H1 (cell line): ENCODE measurements around the gene CCDC102A. TPM values are rescaled to one million over a fixed set of nuclear protein-coding genes. Genes with fewer than 3 reads are reported as not detected.
A peak's percentile ranks its signal among the peaks of the same experiment; 100 is the strongest.

Source experiments
- CTCF ChIA-PET: fragments of 300-600 bp; sonication (Branson Sonifier 250); formaldehyde crosslinking; loops from one replicate; lab custom pipeline; 2021; ENCODE audit not compliant: partially characterized antibody; lab: Charles Lee
- POLR2A ChIA-PET: fragments of 300-600 bp; sonication (Branson Sonifier 250); formaldehyde crosslinking; loops from one replicate; lab custom pipeline; 2021; ENCODE audit warnings: inconsistent platforms; ENCODE audit not compliant: partially characterized antibody; lab: Charles Lee
- DNase-seq, 2 experiments: peaks; one replicate each; pipeline versions ENCODE4 v3.0.0 to v3.0.0-alpha.2; 2010 to 2022; ENCODE audit warnings: low spot score in 2 of 2, low read depth in 1 of 2, mixed read lengths in 1 of 2
- FAIRE-seq: peaks from 2 replicates; lab custom pipeline; 2011; peaks lifted over from hg19 to GRCh38; lab: Jason Lieb, UNC
- H2AFZ ChIP-seq: 2 replicates; pipeline ENCODE4 v1.8.1; 2012; ENCODE audit warnings: low read length, inconsistent platforms
- H2AK5ac ChIP-seq: 2 replicates; pipeline ENCODE4 v1.6.1; 2013; ENCODE audit warnings: low read depth, low read length
- H2BK120ac ChIP-seq: replicated peaks from 2 replicates; pipeline ENCODE3; 2013; ENCODE audit warnings: low read depth, low read length, inconsistent platforms
- H2BK12ac ChIP-seq: 2 replicates; pipeline ENCODE4 v1.6.1; 2013; ENCODE audit warnings: low read depth, low read length
- H2BK15ac ChIP-seq: 2 replicates; pipeline ENCODE4 v1.6.1; 2013; ENCODE audit warnings: low read length
- H2BK20ac ChIP-seq: 2 replicates; pipeline ENCODE4 v1.6.1; 2013; ENCODE audit warnings: low read length
- H2BK5ac ChIP-seq: 2 replicates; pipeline ENCODE4 v1.6.1; 2013; ENCODE audit warnings: low read depth, low read length
- H3K14ac ChIP-seq: 2 replicates; pipeline ENCODE4 v1.6.1; 2013; ENCODE audit warnings: inconsistent platforms; ENCODE audit not compliant: insufficient read length
- H3K18ac ChIP-seq: 2 replicates; pipeline ENCODE4 v1.6.1; 2013; ENCODE audit warnings: low read length; ENCODE audit errors: extremely low read depth
- H3K23ac ChIP-seq: 2 replicates; pipeline ENCODE4 v1.6.1; 2013; ENCODE audit warnings: inconsistent platforms; ENCODE audit not compliant: insufficient read length
- H3K23me2 ChIP-seq: 2 replicates; pipeline ENCODE4 v1.6.1; 2013; ENCODE audit warnings: low read depth, low read length
- H3K27ac ChIP-seq: 2 replicates; pipeline ENCODE4 v1.6.1; 2011; ENCODE audit warnings: low read depth, low read length, inconsistent platforms
- H3K27me3 ChIP-seq, 4 experiments: replicated peaks in 1 of 4; 1 replicate in 1 of 4; 2 replicates in 3 of 4; pipeline versions ENCODE4 v1.6.1 to v1.8.1; 2011 to 2013; ENCODE audit warnings: low read length in 3 of 4, mild to moderate bottlenecking in 3 of 4, inconsistent platforms in 2 of 4, mixed read lengths in 2 of 4, moderate library complexity in 1 of 4; ENCODE audit not compliant: control insufficient read depth in 3 of 4, insufficient read depth in 3 of 4; ENCODE audit errors: extremely low read depth in 1 of 4
- H3K36me3 ChIP-seq, 4 experiments: 2 replicates each; pipeline versions ENCODE4 v1.6.1 to v1.8.1; 2011 to 2013; ENCODE audit warnings: mild to moderate bottlenecking in 4 of 4, low read length in 3 of 4, moderate library complexity in 2 of 4, control low read depth in 1 of 4, inconsistent platforms in 1 of 4; ENCODE audit not compliant: insufficient read depth in 4 of 4, control insufficient read depth in 2 of 4
- H3K4ac ChIP-seq: replicated peaks from 2 replicates; pipeline ENCODE3; 2013; ENCODE audit warnings: low read length, low read depth, mixed read lengths, inconsistent platforms; ENCODE audit not compliant: insufficient read length
- H3K4me1 ChIP-seq, 4 experiments: replicated peaks in 1 of 4; 1 replicate in 1 of 4; 2 replicates in 3 of 4; pipeline versions ENCODE4 v1.6.1 to v1.8.1; 2011 to 2013; ENCODE audit warnings: low read length in 3 of 4, inconsistent platforms in 2 of 4, mixed read lengths in 1 of 4; ENCODE audit not compliant: insufficient read depth in 4 of 4, control insufficient read depth in 3 of 4
- H3K4me2 ChIP-seq, 2 experiments: 2 replicates each; pipeline versions ENCODE4 v1.6.1 to v1.8.1; 2011 to 2013; ENCODE audit warnings: low read depth in 2 of 2, low read length in 2 of 2, control low read depth in 1 of 2, inconsistent platforms in 1 of 2, mild to moderate bottlenecking in 1 of 2; ENCODE audit not compliant: insufficient read depth in 1 of 2
- H3K4me3 ChIP-seq, 4 experiments: fragments of 200-600, 300-600 bp in 1 of 4; sonication (generic), shearing (Covaris generic), sonication (Bioruptor Twin) in 1 of 4; 2 replicates each; pipeline versions ENCODE4 v1.5.1 to v1.8.1; 2011 to 2016; ENCODE audit warnings: low read length in 4 of 4, low read depth in 3 of 4, control low read depth in 2 of 4, inconsistent platforms in 2 of 4, mild to moderate bottlenecking in 2 of 4, mixed read lengths in 1 of 4, moderate library complexity in 1 of 4; ENCODE audit not compliant: insufficient read depth in 2 of 4; ENCODE audit errors: extremely low read depth in 1 of 4
- H3K56ac ChIP-seq: replicated peaks from 2 replicates; pipeline ENCODE3; 2013; ENCODE audit warnings: low read depth, mild to moderate bottlenecking, mixed read lengths, low read length, inconsistent platforms; ENCODE audit not compliant: insufficient read length
- H3K79me1 ChIP-seq: 2 replicates; pipeline ENCODE4 v1.6.1; 2013; ENCODE audit warnings: low read depth, low read length, control low read depth
- H3K79me2 ChIP-seq, 2 experiments: 2 replicates each; pipeline versions ENCODE4 v1.6.1 to v1.8.1; 2012 to 2013; ENCODE audit warnings: low read length in 2 of 2, mild to moderate bottlenecking in 2 of 2, inconsistent platforms in 1 of 2; ENCODE audit not compliant: insufficient read depth in 2 of 2, control insufficient read depth in 1 of 2
- H3K9ac ChIP-seq, 4 experiments: replicated peaks in 1 of 4; 1 replicate in 1 of 4; 2 replicates in 3 of 4; pipeline versions ENCODE4 v1.6.1 to v1.8.1; 2011 to 2013; ENCODE audit warnings: low read depth in 3 of 4, low read length in 3 of 4, control low read depth in 2 of 4, mild to moderate bottlenecking in 2 of 4, moderate library complexity in 2 of 4, inconsistent platforms in 1 of 4; ENCODE audit errors: extremely low read depth in 1 of 4
- H3K9me3 ChIP-seq, 2 experiments: 2 replicates each; pipeline versions ENCODE4 v1.6.1 to v1.8.1; 2012 to 2013; ENCODE audit warnings: mild to moderate bottlenecking in 2 of 2, moderate library complexity in 2 of 2, control low read depth in 1 of 2, inconsistent platforms in 1 of 2, low read depth in 1 of 2, low read length in 1 of 2, mixed read lengths in 1 of 2; ENCODE audit not compliant: insufficient read depth in 2 of 2
- H4K20me1 ChIP-seq, 2 experiments: replicated peaks in 1 of 2; 2 replicates each; pipeline versions ENCODE3 to v1.8.1; 2011 to 2013; ENCODE audit warnings: inconsistent platforms in 2 of 2, low read length in 2 of 2, mild to moderate bottlenecking in 1 of 2; ENCODE audit not compliant: insufficient read depth in 2 of 2, control insufficient read depth in 1 of 2
- H4K5ac ChIP-seq: 2 replicates; pipeline ENCODE4 v1.6.1; 2013; ENCODE audit warnings: low read length, low read depth, mixed read lengths, inconsistent platforms; ENCODE audit not compliant: insufficient read length
- H4K8ac ChIP-seq: 2 replicates; pipeline ENCODE4 v1.8.0; 2013; ENCODE audit warnings: mild to moderate bottlenecking, moderate library complexity, low read length, inconsistent platforms; ENCODE audit not compliant: insufficient read depth; ENCODE audit errors: extremely low read depth
- H4K91ac ChIP-seq: replicated peaks from 2 replicates; pipeline ENCODE3; 2013; ENCODE audit warnings: low read length, mixed read lengths, inconsistent platforms; ENCODE audit not compliant: insufficient read length
- BCL11A ChIP-seq, 2 experiments: IDR thresholded peaks; one replicate each; pipeline ENCODE4 v1.6.1; 2011; ENCODE audit warnings: low read depth in 2 of 2, low read length in 2 of 2, mild to moderate bottlenecking in 2 of 2
- CHD2 ChIP-seq: IDR thresholded peaks from 2 replicates; pipeline ENCODE4 v1.6.1; 2012; ENCODE audit warnings: low read length, improper control_type of control experiment
- CTBP2 ChIP-seq: IDR thresholded peaks from 2 replicates; pipeline ENCODE4 v1.7.0; 2011; ENCODE audit warnings: borderline replicate concordance, mild to moderate bottlenecking, moderate library complexity, mixed read lengths, low read length; ENCODE audit not compliant: insufficient read depth, insufficient read length
- RAD21 ChIP-seq, 2 experiments: IDR thresholded peaks in 1 of 2; conservative IDR thresholded peaks in 1 of 2; 2 replicates each; pipeline ENCODE4 v1.6.1; 2011; ENCODE audit warnings: low read depth in 2 of 2, low read length in 2 of 2, improper control_type of control experiment in 1 of 2, inconsistent platforms in 1 of 2, mild to moderate bottlenecking in 1 of 2, moderate library complexity in 1 of 2
- SIRT6 ChIP-seq: IDR thresholded peaks from one replicate; pipeline ENCODE4 v1.7.1; 2012; ENCODE audit warnings: low read length, inconsistent platforms
- SP4 ChIP-seq: IDR thresholded peaks from 2 replicates; pipeline ENCODE4 v1.6.1; 2012; ENCODE audit warnings: low read length, inconsistent platforms
- TCF12 ChIP-seq: IDR thresholded peaks from 2 replicates; pipeline ENCODE4 v1.6.1; 2011; ENCODE audit warnings: low read depth, mild to moderate bottlenecking, low read length
- TEAD4 ChIP-seq: IDR thresholded peaks from 2 replicates; pipeline ENCODE4 v1.6.1; 2012; ENCODE audit warnings: low read depth, low read length, inconsistent platforms, mixed read lengths
- WGBS, 2 experiments: shearing (Covaris generic) in 1 of 2; methylation state at CpG; one replicate each; pipeline versions ENCODE4 v1.1.6 to v1.1.7; 2013 to 2015; ENCODE audit warnings: low lambda C conversion rate in 2 of 2, mixed read lengths in 2 of 2, inconsistent platforms in 1 of 2, low coverage in 1 of 2, missing lambda C conversion rate in 1 of 2; ENCODE audit not compliant: insufficient replicate concordance in 2 of 2, insufficient coverage in 1 of 2, insufficient read length in 1 of 2; ENCODE audit errors: extremely low coverage in 1 of 2, missing lambda C conversion rate in 1 of 2; 5-methylcytosine and 5-hydroxymethylcytosine counted together
- polyA plus RNA-seq, 7 experiments: library from polyadenylated mRNA; depleted of rRNA in 3 of 7; stranded (reverse) in 5 of 7; unstranded in 2 of 7; fragments of >200 nt in 5 of 7; fragments of 200-250 nt in 2 of 7; gene quantifications; 1 replicate in 5 of 7; 2 replicates in 1 of 7; 4 replicates in 1 of 7; pipeline versions ENCODE4 v1.2.1 to v1.2.3, GENCODE V29; 2011 to 2013; ENCODE audit warnings: missing spikeins in 2 of 7, mixed read lengths in 2 of 7
- total RNA-seq: library from RNA; stranded (reverse); fragmentation: NEBNext Ultra II Directional; extraction: Animal tissue kit (Norgen Biotek cat#: 25700); gene quantifications from 2 replicates; pipeline ENCODE4 v1.2.1, GENCODE V29; 2021
- TF ChIP-seq, protein P1 (sequence below): IDR thresholded peaks from 2 replicates; pipeline ENCODE4 v1.6.1; 2011; ENCODE audit warnings: low read depth, mild to moderate bottlenecking, low read length; ENCODE audit not compliant: insufficient read depth
- TF ChIP-seq, protein P2 (sequence below): IDR thresholded peaks from 2 replicates; pipeline ENCODE4 v1.6.1; 2012; ENCODE audit warnings: low read length, inconsistent platforms

Gene CCDC102A
- total and polyA plus RNA-seq, 2 of the 8 experiments (the other 6 are each of a cell fraction or from before 2014, with no cell fraction given): 4.0 to 7.5 TPM

DNA sequence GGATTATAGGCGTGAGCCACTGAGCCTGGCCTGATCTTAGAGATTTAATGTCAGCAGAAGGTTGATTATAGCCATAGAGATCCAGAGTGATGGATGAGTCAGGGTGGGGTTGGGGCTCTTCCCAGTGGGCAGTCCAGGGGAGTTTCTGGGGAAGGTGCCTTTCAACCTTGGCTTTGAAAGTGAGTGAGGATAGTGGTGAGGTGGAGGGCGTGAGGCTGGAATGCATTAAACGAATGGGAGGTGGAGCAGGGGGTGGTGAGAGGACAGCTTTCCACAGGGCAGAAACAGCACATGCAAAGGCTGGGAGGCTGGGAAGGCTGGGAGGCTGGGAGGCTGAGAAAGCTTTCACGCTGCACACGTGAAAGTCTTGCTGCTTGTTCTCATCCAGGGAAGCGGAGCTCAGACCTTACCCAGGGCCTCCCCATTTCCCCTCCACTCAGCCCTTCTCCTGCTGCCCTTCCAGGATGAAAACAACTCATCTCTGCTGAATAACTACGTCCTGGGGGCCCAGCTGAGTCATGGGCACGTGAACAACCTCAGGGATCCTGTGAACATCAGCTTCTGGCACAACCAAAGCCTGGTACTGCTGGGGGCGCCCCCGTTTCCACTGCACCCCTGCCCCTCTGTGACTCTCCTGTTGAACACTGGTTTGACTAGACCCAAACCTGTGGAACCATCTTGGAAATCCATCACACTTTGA lies 28.4 kb upstream of the CCDC102A start:
- Histone ChIP-seq H3K14ac (no peak overlapping the region), H3K79me1 (no peaks in the 10 kb centered on the region), H4K91ac (no peak overlapping the region), H3K18ac (no peak overlapping the region), H2AFZ (no peak overlapping the region), H3K23ac (no peak overlapping the region), H4K8ac (peak overlapping the region; percentile 45; the same call in 1 of the 2 replicates), H4K20me1 (peaks cover 0 to 6% of the 10 kb centered on the region in 2 experiments), H2AK5ac (no peak overlapping the region), H3K4me1 (no peaks in the 10 kb centered on the region), H2BK120ac (no peak overlapping the region), H4K5ac (no peak overlapping the region), H3K9me3 (peaks cover 8 to 9% of the 10 kb centered on the region in 2 experiments; a peak in 1 of 4 replicates), H3K4ac (no peak overlapping the region), H2BK12ac (no peak overlapping the region), H3K27ac (no peak overlapping the region), H2BK5ac (no peak overlapping the region; the same call in 1 of the 2 replicates), H2BK20ac (no peak overlapping the region), H3K9ac (no peak overlapping the region), H3K36me3 (peaks cover 0 to 18% (median 10%) of the 10 kb centered on the region in 4 experiments; a peak in 4 of 8 replicates), H3K27me3 (no peaks in the 10 kb centered on the region), H2BK15ac (no peak overlapping the region), H3K4me2 (no peak overlapping the region), H3K56ac (no peak overlapping the region), H3K23me2 (peaks cover 18% of the 10 kb centered on the region; the same call in 1 of the 2 replicates), H3K79me2 (no peaks in the 10 kb centered on the region), H3K4me3 (no peak overlapping the region)
- CTCF ChIA-PET: interaction anchor here (0.6 to 3.1 kb wide), 5 partner anchors 11 to 1024 kb away, joined by 3 to 17 read pairs (median 5); no protein-coding TSS in a partner anchor
- DNase-seq (no peak), FAIRE-seq (no peak)
- POLR2A ChIA-PET: no interaction called here
- WGBS, 2 experiments: 87% methylated on average over 10 of the region's 10 CpGs; no CpG with 5 or more reads in 1 of the 2 experiments
- TF ChIP-seq SP4 (no peak), TEAD4 (no peak), SIRT6 (no peak), CTBP2 (no peak), CHD2 (no peak), BCL11A (IDR thresholded peaks at IDR 0.05; ENCODE audit: low read depth in 2 of 2, low read length in 2 of 2) (no peak), TCF12 (no peak), RAD21 (IDR thresholded peaks at IDR 0.05 in 1 of 2, conservative IDR thresholded peaks at IDR 0.05 in 1 of 2; ENCODE audit: low read depth in 2 of 2, low read length in 2 of 2) (no peak)
- TF ChIP-seq, protein P1, sequence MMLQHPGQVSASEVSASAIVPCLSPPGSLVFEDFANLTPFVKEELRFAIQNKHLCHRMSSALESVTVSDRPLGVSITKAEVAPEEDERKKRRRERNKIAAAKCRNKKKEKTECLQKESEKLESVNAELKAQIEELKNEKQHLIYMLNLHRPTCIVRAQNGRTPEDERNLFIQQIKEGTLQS: no peak
- TF ChIP-seq, protein P2, sequence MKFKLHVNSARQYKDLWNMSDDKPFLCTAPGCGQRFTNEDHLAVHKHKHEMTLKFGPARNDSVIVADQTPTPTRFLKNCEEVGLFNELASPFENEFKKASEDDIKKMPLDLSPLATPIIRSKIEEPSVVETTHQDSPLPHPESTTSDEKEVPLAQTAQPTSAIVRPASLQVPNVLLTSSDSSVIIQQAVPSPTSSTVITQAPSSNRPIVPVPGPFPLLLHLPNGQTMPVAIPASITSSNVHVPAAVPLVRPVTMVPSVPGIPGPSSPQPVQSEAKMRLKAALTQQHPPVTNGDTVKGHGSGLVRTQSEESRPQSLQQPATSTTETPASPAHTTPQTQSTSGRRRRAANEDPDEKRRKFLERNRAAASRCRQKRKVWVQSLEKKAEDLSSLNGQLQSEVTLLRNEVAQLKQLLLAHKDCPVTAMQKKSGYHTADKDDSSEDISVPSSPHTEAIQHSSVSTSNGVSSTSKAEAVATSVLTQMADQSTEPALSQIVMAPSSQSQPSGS: no peak
